K562 (cell line): ENCODE data around the gene KRTAP4-12. TPM values are rescaled to one million over a fixed set of nuclear protein-coding genes. Genes with fewer than 3 reads are reported as not detected.
A peak's percentile ranks its signal among the peaks of the same experiment; 100 is the strongest.

Source experiments
- ATAC-seq: fragments of 200-7000 bp; cut with Tn5 transposase; 3 replicates; pipeline ENCODE4 v1.9.1; 2020; ENCODE audit warnings: moderate library complexity
- BruUV-seq: library from RNA; stranded (reverse); fragments of 400-500 nt; replicated peaks from 2 replicates; lab custom pipeline; 2021; lab: Mats Ljungman, UMichigan
- CTCF ChIA-PET: fragments of 300-600 bp; formaldehyde crosslinking; extraction: SDS; loops from one replicate; lab custom pipeline; 2021; ENCODE audit warnings: low intra/inter-chr PET ratio; lab: Yijun Ruan, JAX
- POLR2A ChIA-PET: fragments of 300-600, 350-650 bp; sonication (Branson Sonifier 250); formaldehyde crosslinking; extraction: SDS; loops from one replicate; lab custom pipeline; 2021; ENCODE audit warnings: antibody characterized with exemption, inconsistent platforms; lab: Yijun Ruan, JAX
- DNase-seq, 4 experiments: peaks; one replicate each; pipeline versions ENCODE4 v3.0.0 to v3.0.0-alpha.2; 2011 to 2018; ENCODE audit warnings: low spot score in 3 of 4, mixed read lengths in 3 of 4; ENCODE audit errors: extremely low read depth in 1 of 4
- FAIRE-seq: peaks from 2 replicates; lab custom pipeline; 2011; peaks lifted over from hg19 to GRCh38; lab: Jason Lieb, UNC
- H2AFZ ChIP-seq: 2 replicates; pipeline ENCODE4 v1.6.0; 2011; ENCODE audit warnings: low read depth, low read length, control low read depth, inconsistent platforms
- H3K27ac ChIP-seq: fragments of 200-600 bp; 3 replicates; pipeline ENCODE4 v1.8.0; 2011; ENCODE audit warnings: low read depth, mild to moderate bottlenecking, control low read depth, inconsistent platforms, low read length, moderate library complexity, mixed read lengths; ENCODE audit errors: extremely low read depth
- H3K27me3 ChIP-seq, 2 experiments: fragments of 300-600 bp in 1 of 2; 2 replicates in 1 of 2; 3 replicates in 1 of 2; pipeline versions ENCODE4 v1.6.0 to v1.8.0; 2011; ENCODE audit warnings: inconsistent platforms in 2 of 2, low read length in 2 of 2, mild to moderate bottlenecking in 1 of 2, mixed read lengths in 1 of 2, moderate library complexity in 1 of 2; ENCODE audit not compliant: control insufficient read depth in 2 of 2, insufficient read depth in 2 of 2
- H3K36me3 ChIP-seq: fragments of 300-600 bp; 3 replicates; pipeline ENCODE4 v1.8.0; 2011; ENCODE audit warnings: mild to moderate bottlenecking, low read length, inconsistent platforms; ENCODE audit not compliant: control insufficient read depth, insufficient read depth
- H3K4me1 ChIP-seq, 2 experiments: fragments of 200-600 bp in 1 of 2; replicated peaks in 1 of 2; 2 replicates in 1 of 2; 3 replicates in 1 of 2; pipeline versions ENCODE4 v1.5.1 to v1.8.0; 2011; ENCODE audit warnings: inconsistent platforms in 2 of 2, low read length in 2 of 2, mild to moderate bottlenecking in 1 of 2, mixed read lengths in 1 of 2, moderate library complexity in 1 of 2; ENCODE audit not compliant: control insufficient read depth in 2 of 2, insufficient read depth in 2 of 2
- H3K4me2 ChIP-seq: 2 replicates; pipeline ENCODE4 v1.6.1; 2011; ENCODE audit warnings: low read length, control low read depth, inconsistent platforms, mixed read lengths; ENCODE audit not compliant: insufficient read depth
- H3K4me3 ChIP-seq: fragments of 200-600 bp; sonication (generic), shearing (Covaris generic); 2 replicates; pipeline ENCODE4 v1.5.1; 2016; ENCODE audit warnings: control low read depth, inconsistent platforms
- H3K79me2 ChIP-seq: fragments of 200-600 bp; 3 replicates; pipeline ENCODE4 v1.8.0; 2011; ENCODE audit warnings: low read length, inconsistent platforms; ENCODE audit not compliant: control insufficient read depth, insufficient read depth
- H3K9ac ChIP-seq, 2 experiments: 2 replicates each; pipeline versions ENCODE4 v1.6.0 to v1.6.1; 2011; ENCODE audit warnings: low read depth in 2 of 2, low read length in 2 of 2, control low read depth in 1 of 2, inconsistent platforms in 1 of 2, mild to moderate bottlenecking in 1 of 2, mixed read lengths in 1 of 2; ENCODE audit not compliant: insufficient read depth in 1 of 2
- H3K9me1 ChIP-seq: one replicate; pipeline ENCODE4 v1.6.0; 2011; ENCODE audit warnings: inconsistent platforms, mild to moderate bottlenecking, low read length, moderate library complexity; ENCODE audit not compliant: control insufficient read depth, insufficient read depth
- H3K9me3 ChIP-seq: replicated peaks from 2 replicates; pipeline ENCODE4 v1.5.1; 2011; ENCODE audit warnings: low read depth, low read length, inconsistent platforms; ENCODE audit not compliant: control insufficient read depth, insufficient read depth
- H4K20me1 ChIP-seq: replicated peaks from 2 replicates; pipeline ENCODE4 v1.6.1; 2011; ENCODE audit warnings: low read length, inconsistent platforms, mixed read lengths; ENCODE audit not compliant: control insufficient read depth, insufficient read depth
- CBFA2T2 ChIP-seq: fragments of 450-650 bp; conservative IDR thresholded peaks from 2 replicates; pipeline ENCODE4 v1.6.1; 2017; ENCODE audit warnings: mild to moderate bottlenecking
- GATAD2A ChIP-seq: fragments of 450-650 bp; IDR thresholded peaks from 2 replicates; pipeline ENCODE4 v1.6.1; 2017
- KAT2B ChIP-seq: IDR thresholded peaks from one replicate; pipeline ENCODE4 v1.6.1; 2012; ENCODE audit warnings: low read depth, mild to moderate bottlenecking, control low read depth, inconsistent platforms, low read length, moderate library complexity
- RBM15 ChIP-seq: fragments of 200-400 bp; formaldehyde crosslinking; IDR thresholded peaks from 2 replicates; pipeline ENCODE4 v1.6.1; 2018; ENCODE audit warnings: mild to moderate bottlenecking, low read length, moderate library complexity; ENCODE audit not compliant: insufficient read depth
- RCOR1 ChIP-seq, 2 experiments: IDR thresholded peaks; 2 replicates each; pipeline ENCODE4 v1.6.1; 2012; ENCODE audit warnings: low read depth in 2 of 2, low read length in 2 of 2, borderline replicate concordance in 1 of 2, improper control_type of control experiment in 1 of 2
- TAF7 ChIP-seq: fragments of 450-650 bp; IDR thresholded peaks from 2 replicates; pipeline ENCODE4 v1.6.1; 2016; ENCODE audit warnings: missing genetic modification characterization, missing compliant biosample characterization
- ZFP1 ChIP-seq: fragments of 450-650 bp; formaldehyde crosslinking; IDR thresholded peaks from 2 replicates; pipeline ENCODE4 v1.4.0; 2020; ENCODE audit warnings: mild to moderate bottlenecking, mixed read lengths
- WGBS: fragments of 100-300 bp; shearing (Covaris generic); methylation state at CpG from one replicate; pipeline ENCODE4 v1.1.6; 2016; ENCODE audit warnings: low coverage, mixed read lengths; ENCODE audit not compliant: insufficient coverage; ENCODE audit errors: missing lambda C conversion rate; 5-methylcytosine and 5-hydroxymethylcytosine counted together
- in situ Hi-C: fragments of 300-500 bp; cut with MboI; formaldehyde crosslinking; loops from 4 replicates; pipeline ENCODE4 v1.15.0; 2018; ENCODE audit warnings: inconsistent platforms, mixed read lengths
- intact Hi-C: fragments of 100-400 bp; cut with micrococcal nuclease; formaldehyde crosslinking; loops from 2 replicates; pipeline ENCODE4 v1.14.2; 2022
- polyA plus RNA-seq, 8 experiments: library from polyadenylated mRNA; depleted of rRNA in 4 of 8; stranded (reverse) in 5 of 8; unstranded in 3 of 8; fragments of >200 nt; fragmentation: Nextera tagmentation in 2 of 8; fragmentation: Illumina TruSeq in 1 of 8; extraction: Ambion mirVana in 2 of 8; extraction: Trizol in 1 of 8; gene quantifications; 2 replicates each; pipeline versions ENCODE4 v1.2.1 to v1.2.3, GENCODE V29; 2011 to 2014; ENCODE audit warnings: inconsistent platforms in 1 of 8, missing spikeins in 1 of 8
- total RNA-seq, 7 experiments: library from RNA; depleted of rRNA in 6 of 7; stranded (reverse); fragments of >200 nt in 6 of 7; fragmentation: Illumina TruSeq in 2 of 7; extraction: Trizol in 2 of 7; gene quantifications; 2 replicates each; pipeline versions ENCODE4 v1.2.1 to v1.2.3, GENCODE V29; 2011 to 2021; ENCODE audit warnings: low replicate concordance in 1 of 7
- TF ChIP-seq, protein P1 (sequence below): fragments of 200-800 bp; sonication (Bioruptor generic); IDR thresholded peaks from 2 replicates; pipeline ENCODE4 v1.6.1; 2016; ENCODE audit warnings: missing genetic modification characterization, missing compliant biosample characterization
- TF ChIP-seq, protein P2 (sequence below): sonication (generic); formaldehyde crosslinking; IDR thresholded peaks from 2 replicates; pipeline ENCODE4 v1.8.1; 2022; ENCODE audit warnings: missing genetic modification reagents
- TF ChIP-seq, protein P3 (sequence below): fragments of 450-650 bp; formaldehyde crosslinking; IDR thresholded peaks from 2 replicates; pipeline ENCODE4 v1.4.0; 2020; ENCODE audit warnings: mild to moderate bottlenecking, mixed read lengths
- TF ChIP-seq, protein P4 (sequence below): sonication (generic); formaldehyde crosslinking; IDR thresholded peaks from 2 replicates; pipeline ENCODE4 v1.5.0; 2020; ENCODE audit warnings: missing genetic modification reagents

KRTAP4-12 gene
- total and polyA plus RNA-seq, 9 of the 15 experiments (the other 6 are each of a cell fraction or from before 2014, with no cell fraction given), result not detected

DNA sequence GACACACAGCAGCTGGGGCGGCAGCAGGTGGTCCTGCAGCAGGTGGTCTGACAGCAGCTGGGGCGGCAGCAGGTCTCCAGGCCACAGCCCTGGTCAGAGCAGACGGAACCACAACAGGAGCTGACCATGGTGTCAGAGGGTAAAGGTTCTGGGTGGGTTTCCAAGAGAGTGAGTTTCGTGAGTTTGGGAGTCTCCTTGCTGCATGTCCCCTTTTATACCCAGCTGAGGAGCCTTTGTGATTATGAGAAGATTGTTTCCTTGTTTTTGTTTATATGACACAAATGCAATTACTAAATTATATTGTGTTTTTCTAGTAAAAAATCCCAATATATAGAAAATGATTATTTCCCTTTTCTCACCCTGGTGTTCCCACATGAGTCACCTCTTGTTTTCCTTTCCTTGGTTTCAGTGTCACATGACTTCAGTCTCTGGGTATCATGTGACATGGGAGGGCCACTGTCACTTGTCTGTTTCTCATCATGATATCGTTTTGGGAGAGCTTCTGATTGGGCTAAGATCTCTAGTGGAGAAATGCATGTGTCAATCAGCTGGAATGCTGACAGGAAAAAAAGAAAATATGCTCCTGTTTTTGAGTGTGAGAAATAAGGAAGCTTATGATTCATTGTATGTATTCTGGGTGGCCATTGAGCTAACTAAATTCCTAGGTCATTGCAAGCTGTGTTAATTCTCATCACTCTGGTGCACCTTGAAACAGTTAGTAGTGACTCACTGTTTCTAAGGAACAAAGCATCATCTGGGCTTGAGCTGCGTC lies 16.6 kb upstream of the KRTAP4-12 start, which contains the start of gene KRTAP4-6:
KRTAP4-6 (minus strand) TSS at position 185 of the 772 bp plus-strand sequence; CDS start at position 128, 57 bp downstream.
- H3K27me3 ChIP-seq, result no peaks in the 10 kb centered on the region
- no peak within 1 kb of the TSS for H3K27ac ChIP-seq
- in situ Hi-C loops (no loop called here), intact Hi-C loops (no loop called here)
- DNase-seq, result no peak
- H3K9ac ChIP-seq, result no peak within 1 kb of the TSS
- no peaks in the 10 kb centered on the region for H3K36me3 ChIP-seq
- no TSS peak for BruUV-seq
- no peak within 1 kb of the TSS for H3K4me3 ChIP-seq
- 0% methylated on average over 6 of the region's 6 CpGs for WGBS
- CTCF ChIA-PET, result no interaction called here
- no peak within 1 kb of the TSS for H2AFZ ChIP-seq
- H3K4me2 ChIP-seq, result no peak within 1 kb of the TSS
- H3K4me1 ChIP-seq, result no peaks in the 10 kb centered on the region
- no peaks in the 10 kb centered on the region for H4K20me1 ChIP-seq
- no peaks in the 10 kb centered on the region for H3K9me3 ChIP-seq
- POLR2A ChIA-PET, result interaction anchor here (1.0 kb wide), 1 partner anchor 29 kb away, joined by 3 read pairs; no protein-coding TSS in a partner anchor
- H3K79me2 ChIP-seq, result no peaks in the 10 kb centered on the region
- no peak for ATAC-seq
- no peak for FAIRE-seq
- H3K9me1 ChIP-seq, result no peaks in the 10 kb centered on the region
- TF ChIP-seq, protein P1, sequence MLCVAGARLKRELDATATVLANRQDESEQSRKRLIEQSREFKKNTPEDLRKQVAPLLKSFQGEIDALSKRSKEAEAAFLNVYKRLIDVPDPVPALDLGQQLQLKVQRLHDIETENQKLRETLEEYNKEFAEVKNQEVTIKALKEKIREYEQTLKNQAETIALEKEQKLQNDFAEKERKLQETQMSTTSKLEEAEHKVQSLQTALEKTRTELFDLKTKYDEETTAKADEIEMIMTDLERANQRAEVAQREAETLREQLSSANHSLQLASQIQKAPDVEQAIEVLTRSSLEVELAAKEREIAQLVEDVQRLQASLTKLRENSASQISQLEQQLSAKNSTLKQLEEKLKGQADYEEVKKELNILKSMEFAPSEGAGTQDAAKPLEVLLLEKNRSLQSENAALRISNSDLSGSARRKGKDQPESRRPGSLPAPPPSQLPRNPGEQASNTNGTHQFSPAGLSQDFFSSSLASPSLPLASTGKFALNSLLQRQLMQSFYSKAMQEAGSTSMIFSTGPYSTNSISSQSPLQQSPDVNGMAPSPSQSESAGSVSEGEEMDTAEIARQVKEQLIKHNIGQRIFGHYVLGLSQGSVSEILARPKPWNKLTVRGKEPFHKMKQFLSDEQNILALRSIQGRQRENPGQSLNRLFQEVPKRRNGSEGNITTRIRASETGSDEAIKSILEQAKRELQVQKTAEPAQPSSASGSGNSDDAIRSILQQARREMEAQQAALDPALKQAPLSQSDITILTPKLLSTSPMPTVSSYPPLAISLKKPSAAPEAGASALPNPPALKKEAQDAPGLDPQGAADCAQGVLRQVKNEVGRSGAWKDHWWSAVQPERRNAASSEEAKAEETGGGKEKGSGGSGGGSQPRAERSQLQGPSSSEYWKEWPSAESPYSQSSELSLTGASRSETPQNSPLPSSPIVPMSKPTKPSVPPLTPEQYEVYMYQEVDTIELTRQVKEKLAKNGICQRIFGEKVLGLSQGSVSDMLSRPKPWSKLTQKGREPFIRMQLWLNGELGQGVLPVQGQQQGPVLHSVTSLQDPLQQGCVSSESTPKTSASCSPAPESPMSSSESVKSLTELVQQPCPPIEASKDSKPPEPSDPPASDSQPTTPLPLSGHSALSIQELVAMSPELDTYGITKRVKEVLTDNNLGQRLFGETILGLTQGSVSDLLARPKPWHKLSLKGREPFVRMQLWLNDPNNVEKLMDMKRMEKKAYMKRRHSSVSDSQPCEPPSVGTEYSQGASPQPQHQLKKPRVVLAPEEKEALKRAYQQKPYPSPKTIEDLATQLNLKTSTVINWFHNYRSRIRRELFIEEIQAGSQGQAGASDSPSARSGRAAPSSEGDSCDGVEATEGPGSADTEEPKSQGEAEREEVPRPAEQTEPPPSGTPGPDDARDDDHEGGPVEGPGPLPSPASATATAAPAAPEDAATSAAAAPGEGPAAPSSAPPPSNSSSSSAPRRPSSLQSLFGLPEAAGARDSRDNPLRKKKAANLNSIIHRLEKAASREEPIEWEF, result no peak
- TF ChIP-seq, protein P2, sequence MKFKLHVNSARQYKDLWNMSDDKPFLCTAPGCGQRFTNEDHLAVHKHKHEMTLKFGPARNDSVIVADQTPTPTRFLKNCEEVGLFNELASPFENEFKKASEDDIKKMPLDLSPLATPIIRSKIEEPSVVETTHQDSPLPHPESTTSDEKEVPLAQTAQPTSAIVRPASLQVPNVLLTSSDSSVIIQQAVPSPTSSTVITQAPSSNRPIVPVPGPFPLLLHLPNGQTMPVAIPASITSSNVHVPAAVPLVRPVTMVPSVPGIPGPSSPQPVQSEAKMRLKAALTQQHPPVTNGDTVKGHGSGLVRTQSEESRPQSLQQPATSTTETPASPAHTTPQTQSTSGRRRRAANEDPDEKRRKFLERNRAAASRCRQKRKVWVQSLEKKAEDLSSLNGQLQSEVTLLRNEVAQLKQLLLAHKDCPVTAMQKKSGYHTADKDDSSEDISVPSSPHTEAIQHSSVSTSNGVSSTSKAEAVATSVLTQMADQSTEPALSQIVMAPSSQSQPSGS (CRISPR knock-in tag), result no peak
- TF ChIP-seq GATAD2A, result no peak
- TF ChIP-seq, protein P3, sequence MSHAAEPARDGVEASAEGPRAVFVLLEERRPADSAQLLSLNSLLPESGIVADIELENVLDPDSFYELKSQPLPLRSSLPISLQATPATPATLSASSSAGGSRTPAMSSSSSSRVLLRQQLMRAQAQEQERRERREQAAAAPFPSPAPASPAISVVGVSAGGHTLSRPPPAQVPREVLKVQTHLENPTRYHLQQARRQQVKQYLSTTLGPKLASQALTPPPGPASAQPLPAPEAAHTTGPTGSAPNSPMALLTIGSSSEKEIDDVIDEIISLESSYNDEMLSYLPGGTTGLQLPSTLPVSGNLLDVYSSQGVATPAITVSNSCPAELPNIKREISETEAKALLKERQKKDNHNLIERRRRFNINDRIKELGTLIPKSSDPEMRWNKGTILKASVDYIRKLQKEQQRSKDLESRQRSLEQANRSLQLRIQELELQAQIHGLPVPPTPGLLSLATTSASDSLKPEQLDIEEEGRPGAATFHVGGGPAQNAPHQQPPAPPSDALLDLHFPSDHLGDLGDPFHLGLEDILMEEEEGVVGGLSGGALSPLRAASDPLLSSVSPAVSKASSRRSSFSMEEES (CRISPR knock-in tag), result peak; percentile 80
- TF ChIP-seq, protein P4, sequence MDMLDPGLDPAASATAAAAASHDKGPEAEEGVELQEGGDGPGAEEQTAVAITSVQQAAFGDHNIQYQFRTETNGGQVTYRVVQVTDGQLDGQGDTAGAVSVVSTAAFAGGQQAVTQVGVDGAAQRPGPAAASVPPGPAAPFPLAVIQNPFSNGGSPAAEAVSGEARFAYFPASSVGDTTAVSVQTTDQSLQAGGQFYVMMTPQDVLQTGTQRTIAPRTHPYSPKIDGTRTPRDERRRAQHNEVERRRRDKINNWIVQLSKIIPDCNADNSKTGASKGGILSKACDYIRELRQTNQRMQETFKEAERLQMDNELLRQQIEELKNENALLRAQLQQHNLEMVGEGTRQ (CRISPR knock-in tag), result peak; percentile 30; the same call in 1 of the 2 replicates
- no peak for TF ChIP-seq KAT2B
- TF ChIP-seq RBM15, result no peak
- no peak for TF ChIP-seq TAF7 (tag)
- TF ChIP-seq RCOR1 (IDR thresholded peaks at IDR 0.05; ENCODE audit: borderline replicate concordance in 1 of 2, low read depth in 2 of 2, low read length in 2 of 2), result no peak
- TF ChIP-seq ZFP1 (CRISPR knock-in tag), result peak; percentile 71
- 0 out of 2 replicates have a peak, but pooled peaks have one; percentile 9 for TF ChIP-seq CBFA2T2
